Measurements from ENCODE around the gene STK32C.

STK32C gene

GRCh38 chr10:132304756-132305509 is 2.8 kb downstream of the STK32C start:
- Histone ChIP-seq H3K27ac (no peak overlapping the region), H3K36me3 (ENCODE audit: insufficient read depth, low read length) (no peaks in the 10 kb centered on the region), H3K9ac (ENCODE audit: insufficient read length) (no peak overlapping the region), H3K9me3 (ENCODE audit: low read depth, low read length) (no peaks in the 10 kb centered on the region), H3K4me3 (no peak overlapping the region)
- TF ChIP-seq POLR2AphosphoS5 (IDR thresholded peaks at IDR 0.05; ENCODE audit: borderline replicate concordance, low read depth, low read length) (no peak), EZH2 (IDR thresholded peaks at IDR 0.05) (no peak), FOXP2 (optimal IDR thresholded peaks at IDR 0.05; ENCODE audit: control extremely low read depth, extremely low read length, insufficient read depth) (no peak)
- no peak for DNase-seq (ENCODE audit: low read depth, low spot score)

- no peaks in the 10 kb centered on the region for H3K36me3 ChIP-seq (ENCODE audit: insufficient read depth, low read length)
- no peak for TF ChIP-seq FOXP2 (optimal IDR thresholded peaks at IDR 0.05; ENCODE audit: control extremely low read depth, extremely low read length, insufficient read depth)
- TF ChIP-seq POLR2AphosphoS5 (IDR thresholded peaks at IDR 0.05; ENCODE audit: borderline replicate concordance, low read depth, low read length): no peak
- TF ChIP-seq EZH2 (IDR thresholded peaks at IDR 0.05): no peak
- H3K9ac ChIP-seq (ENCODE audit: insufficient read length): no peak overlapping the region
- H3K27ac ChIP-seq: no peak overlapping the region
- no peak overlapping the region for H3K4me3 ChIP-seq
- H3K9me3 ChIP-seq (ENCODE audit: low read depth, low read length): no peaks in the 10 kb centered on the region
- DNase-seq (ENCODE audit: low read depth, low spot score): no peak
Measured at GRCh38 chr10:132303361-132304115, 4.2 kb downstream of the STK32C start.

- TF ChIP-seq POLR2AphosphoS5 (IDR thresholded peaks at IDR 0.05; ENCODE audit: borderline replicate concordance, low read depth, low read length) (no peak), FOXP2 (optimal IDR thresholded peaks at IDR 0.05; ENCODE audit: control extremely low read depth, extremely low read length, insufficient read depth) (no peak), EZH2 (IDR thresholded peaks at IDR 0.05) (no peak)
- Histone ChIP-seq H3K9ac (ENCODE audit: insufficient read length) (no peak overlapping the region), H3K4me3 (no peak overlapping the region), H3K36me3 (ENCODE audit: insufficient read depth, low read length) (no peaks in the 10 kb centered on the region), H3K27ac (no peak overlapping the region), H3K9me3 (ENCODE audit: low read depth, low read length) (no peaks in the 10 kb centered on the region)
- no peak for DNase-seq (ENCODE audit: low read depth, low spot score)
Measured at GRCh38 chr10:132302421-132303310, 5.1 kb downstream of the STK32C start.

GRCh38 chr10:132301371-132302330 is 6.1 kb downstream of the STK32C start:
- no peaks in the 10 kb centered on the region for H3K36me3 ChIP-seq (ENCODE audit: insufficient read depth, low read length)

GRCh38 chr10:132300582-132300981 is 7.2 kb downstream of the STK32C start:
- Histone ChIP-seq H3K27ac (no peak overlapping the region), H3K36me3 (ENCODE audit: insufficient read depth, low read length) (no peaks in the 10 kb centered on the region), H3K9ac (ENCODE audit: insufficient read length) (no peak overlapping the region), H3K4me3 (no peak overlapping the region), H3K9me3 (ENCODE audit: low read depth, low read length) (no peaks in the 10 kb centered on the region)
- DNase-seq (ENCODE audit: low read depth, low spot score): no peak
- no peak for TF ChIP-seq EZH2 (IDR thresholded peaks at IDR 0.05)
- no peak for TF ChIP-seq POLR2AphosphoS5 (IDR thresholded peaks at IDR 0.05; ENCODE audit: borderline replicate concordance, low read depth, low read length)
- TF ChIP-seq FOXP2 (optimal IDR thresholded peaks at IDR 0.05; ENCODE audit: control extremely low read depth, extremely low read length, insufficient read depth): no peak

More at GRCh38 chr10:132301371-132302330, 6.1 kb downstream of the STK32C start:
- H3K27ac ChIP-seq: no peak overlapping the region
- no peaks in the 10 kb centered on the region for H3K9me3 ChIP-seq (ENCODE audit: low read depth, low read length)
- DNase-seq (ENCODE audit: low read depth, low spot score): no peak
- no peak for TF ChIP-seq FOXP2 (optimal IDR thresholded peaks at IDR 0.05; ENCODE audit: control extremely low read depth, extremely low read length, insufficient read depth)
- no peak for TF ChIP-seq EZH2 (IDR thresholded peaks at IDR 0.05)
- TF ChIP-seq POLR2AphosphoS5 (IDR thresholded peaks at IDR 0.05; ENCODE audit: borderline replicate concordance, low read depth, low read length): no peak
- H3K9ac ChIP-seq (ENCODE audit: insufficient read length): no peak overlapping the region
- no peak overlapping the region for H3K4me3 ChIP-seq

- no peak overlapping the region for H3K9ac ChIP-seq (ENCODE audit: insufficient read length)
- H3K36me3 ChIP-seq (ENCODE audit: insufficient read depth, low read length): no peaks in the 10 kb centered on the region
- H3K4me3 ChIP-seq: no peak overlapping the region
- no peak for DNase-seq (ENCODE audit: low read depth, low spot score)
- H3K27ac ChIP-seq: no peak overlapping the region
- no peaks in the 10 kb centered on the region for H3K9me3 ChIP-seq (ENCODE audit: low read depth, low read length)
- TF ChIP-seq POLR2AphosphoS5 (IDR thresholded peaks at IDR 0.05; ENCODE audit: borderline replicate concordance, low read depth, low read length) (no peak), EZH2 (IDR thresholded peaks at IDR 0.05) (no peak), FOXP2 (optimal IDR thresholded peaks at IDR 0.05; ENCODE audit: control extremely low read depth, extremely low read length, insufficient read depth) (no peak)
Measured at GRCh38 chr10:132299371-132300336, 8.1 kb downstream of the STK32C start.

Data from SK-N-MC (cell line).